ENCODE results near the gene GINS1.

The GINS1 gene

GRCh38 chr20:25437153-25437581, 29.7 kb downstream of the GINS1 start:
- TF ChIP-seq CTCF (IDR thresholded peaks at IDR 0.05; ENCODE audit: low read depth, low read length): no peak
- no peak overlapping the region for H3K4me3 ChIP-seq (ENCODE audit: low read depth, low read length)

GRCh38 chr20:25439328-25439727, 31.9 kb downstream of the GINS1 start:
- no peak for TF ChIP-seq CTCF (IDR thresholded peaks at IDR 0.05; ENCODE audit: low read depth, low read length)
- H3K4me3 ChIP-seq (ENCODE audit: low read depth, low read length): no peak overlapping the region

- no peak overlapping the region for H3K4me3 ChIP-seq (ENCODE audit: low read depth, low read length)
- TF ChIP-seq CTCF (IDR thresholded peaks at IDR 0.05; ENCODE audit: low read depth, low read length): no peak
These were observed 37.1 kb downstream of the GINS1 start for GRCh38 chr20:25444556-25444955.

- no peak overlapping the region for H3K4me3 ChIP-seq (ENCODE audit: low read depth, low read length)
- TF ChIP-seq CTCF (IDR thresholded peaks at IDR 0.05; ENCODE audit: low read depth, low read length): no peak
These were observed 40.2 kb downstream of the GINS1 start for GRCh38 chr20:25447671-25448070.

- TF ChIP-seq CTCF (IDR thresholded peaks at IDR 0.05; ENCODE audit: low read depth, low read length): no peak
These were observed 44.9 kb downstream of the GINS1 start for GRCh38 chr20:25452333-25452732.

GRCh38 chr20:25453035-25453810, 45.8 kb downstream of the GINS1 start:
- H3K4me3 ChIP-seq (ENCODE audit: low read depth, low read length): no peak overlapping the region
- no peak for TF ChIP-seq CTCF (IDR thresholded peaks at IDR 0.05; ENCODE audit: low read depth, low read length)

More at GRCh38 chr20:25452333-25452732, 44.9 kb downstream of the GINS1 start:
- H3K4me3 ChIP-seq (ENCODE audit: low read depth, low read length): no peak overlapping the region

GRCh38 chr20:25454153-25454900, 46.9 kb downstream of the GINS1 start:
- H3K4me3 ChIP-seq (ENCODE audit: low read depth, low read length): no peak overlapping the region
- no peak for TF ChIP-seq CTCF (IDR thresholded peaks at IDR 0.05; ENCODE audit: low read depth, low read length)
